ENCODE data around the gene TGFBR3.

The TGFBR3 gene

DNA sequence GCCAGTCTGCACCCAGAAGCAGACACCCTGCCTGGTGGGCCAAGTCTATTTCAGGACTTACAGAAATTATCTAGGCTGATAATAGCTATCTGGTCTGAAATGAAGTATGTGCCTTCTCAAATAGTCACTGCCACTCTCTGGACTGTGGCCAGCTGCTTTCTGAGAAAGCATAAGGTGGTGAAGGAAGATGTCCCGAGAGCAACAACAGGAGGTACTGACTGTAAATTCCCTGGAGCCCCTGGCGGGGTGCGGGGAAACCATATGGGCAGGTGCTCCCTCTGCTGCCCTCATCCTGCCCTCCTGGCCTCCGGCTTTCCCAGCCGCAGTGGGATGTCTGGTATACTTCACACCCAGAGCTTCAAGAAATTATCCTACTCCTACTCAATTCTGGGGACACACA, 86.8 kb downstream of the TGFBR3 start:
- DNase-seq (ENCODE audit: low spot score) = no peak

DNA sequence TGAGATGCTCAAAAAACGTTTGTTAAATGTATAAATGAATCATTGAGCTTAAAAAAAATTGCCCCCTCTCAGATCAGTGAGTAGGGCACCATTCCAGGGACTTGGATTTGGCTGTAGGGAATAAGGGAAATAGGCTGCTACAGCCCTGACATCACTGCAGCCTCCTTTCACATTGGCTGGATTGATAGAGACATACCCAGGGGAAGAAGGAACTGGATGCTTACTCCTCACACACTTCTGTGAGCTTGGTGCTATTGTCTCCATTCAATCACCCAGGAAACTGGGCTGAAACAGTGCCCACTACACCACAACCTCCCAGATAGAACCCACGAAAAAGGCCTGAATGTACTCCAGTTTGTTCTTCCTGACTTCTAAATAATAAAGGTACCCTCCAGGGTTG, 87.2 kb downstream of the TGFBR3 start:
- no peak for DNase-seq (ENCODE audit: low spot score)

DNA sequence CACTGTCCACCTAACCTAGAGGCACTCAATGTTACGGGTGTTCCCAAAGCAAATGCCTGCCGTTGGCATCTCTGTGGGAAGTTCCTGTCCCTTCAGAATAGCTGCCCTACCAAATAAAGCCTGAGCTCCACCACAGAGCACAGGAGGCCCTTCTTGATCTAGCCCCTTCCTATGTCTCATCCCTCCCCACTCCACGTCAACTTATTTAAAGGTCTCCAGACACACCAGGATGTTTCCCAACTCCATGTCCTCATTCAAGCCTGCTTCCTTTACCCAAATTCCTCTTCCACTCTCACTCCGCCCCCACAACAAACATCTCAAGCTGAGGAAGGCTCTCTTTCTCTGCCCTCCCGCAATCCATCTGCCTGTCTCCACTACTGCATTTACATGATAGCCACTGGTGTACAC, 87.7 kb downstream of the TGFBR3 start:
- no peak for DNase-seq (ENCODE audit: low spot score)

DNA sequence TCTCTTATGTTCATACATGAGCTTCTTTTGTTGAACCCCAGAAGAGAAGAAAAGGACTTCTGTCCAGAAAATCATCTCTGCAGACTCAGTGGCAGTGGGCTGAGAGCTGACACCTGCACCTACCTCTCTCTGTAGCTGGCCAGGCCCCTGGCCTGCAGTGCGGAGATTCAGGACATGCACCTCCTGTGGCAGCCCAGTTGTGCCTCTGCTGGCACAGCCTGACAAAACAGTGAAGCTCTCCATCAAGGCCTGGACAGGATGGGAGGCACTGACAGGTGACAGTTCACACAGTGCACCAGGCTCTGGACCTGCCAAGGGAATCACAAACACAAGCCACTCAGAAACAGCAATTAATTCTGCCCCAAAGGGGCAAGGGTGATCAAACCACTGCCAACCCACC, 88.8 kb downstream of the TGFBR3 start:
- no peak for DNase-seq (ENCODE audit: low spot score)

DNA sequence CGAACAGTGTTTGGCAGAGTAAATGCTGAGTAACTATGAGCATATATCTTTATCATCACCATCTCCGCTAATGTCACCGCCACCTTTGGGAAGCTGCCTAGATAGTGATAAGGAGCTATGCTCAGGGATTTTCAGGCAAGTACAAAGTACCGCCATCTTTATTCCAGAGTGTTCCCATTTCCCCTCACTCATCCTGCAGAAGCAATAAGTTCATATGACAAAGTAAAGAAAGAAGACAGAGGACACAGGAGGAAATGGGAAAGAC, 89.6 kb downstream of the TGFBR3 start:
- no peak for DNase-seq (ENCODE audit: low spot score)

DNA sequence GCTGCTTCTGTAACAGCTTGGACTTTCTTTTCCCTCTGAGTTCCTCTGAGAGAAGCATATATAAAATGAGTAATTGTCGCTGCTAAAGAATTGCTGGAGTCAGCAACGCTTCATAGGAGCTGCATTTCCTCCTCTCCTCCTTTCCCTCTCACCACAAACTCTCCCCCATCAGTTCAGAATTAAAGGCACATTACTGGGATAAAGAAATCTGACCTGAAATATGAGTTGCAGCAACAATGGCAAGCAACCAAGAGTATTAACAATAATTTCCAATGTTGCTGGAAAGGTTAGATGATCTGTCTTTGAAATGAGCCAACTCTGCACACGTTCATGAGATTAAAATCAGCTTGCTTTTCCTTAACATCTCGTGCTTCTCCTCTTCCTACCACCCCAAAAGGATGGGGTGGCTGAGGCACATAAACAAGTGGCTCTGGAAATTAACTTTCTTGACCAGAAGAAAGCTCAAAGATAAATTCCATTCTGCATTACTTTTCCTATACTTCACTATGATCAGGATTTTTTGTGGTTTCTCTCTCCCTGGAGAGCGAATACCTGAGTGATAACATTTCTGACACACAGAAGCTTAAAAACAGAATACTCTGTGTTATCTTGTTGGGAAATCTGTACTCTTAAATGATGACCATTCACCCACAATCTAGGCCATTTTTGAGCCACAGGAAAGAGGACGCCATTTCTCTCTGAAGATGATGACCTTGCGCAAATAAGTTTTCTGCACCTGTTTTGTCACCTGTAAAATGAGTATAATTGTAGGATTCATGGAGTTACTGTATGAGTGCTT, 90.2 kb downstream of the TGFBR3 start:
- no peak for DNase-seq (ENCODE audit: low spot score)

DNA sequence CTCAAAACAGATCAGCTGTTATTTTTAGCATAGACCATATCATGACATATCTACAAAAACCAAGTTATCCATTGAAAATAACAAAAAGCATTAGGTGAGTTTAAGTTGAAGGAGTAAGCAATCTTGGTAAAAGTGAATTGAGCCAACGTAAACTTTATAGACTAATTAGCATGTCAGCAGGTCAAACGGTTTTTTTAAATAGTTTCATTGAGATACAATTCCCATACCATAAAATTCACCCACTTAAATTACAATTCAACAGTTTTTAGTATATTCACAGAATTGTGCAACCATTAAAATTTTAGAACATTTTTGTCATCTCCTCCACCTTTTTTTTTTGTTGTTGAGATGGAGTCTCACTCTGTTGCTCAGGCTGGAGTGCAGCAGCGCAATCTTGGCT, 92.1 kb downstream of the TGFBR3 start:
- DNase-seq (ENCODE audit: low spot score) = no peak

DNA sequence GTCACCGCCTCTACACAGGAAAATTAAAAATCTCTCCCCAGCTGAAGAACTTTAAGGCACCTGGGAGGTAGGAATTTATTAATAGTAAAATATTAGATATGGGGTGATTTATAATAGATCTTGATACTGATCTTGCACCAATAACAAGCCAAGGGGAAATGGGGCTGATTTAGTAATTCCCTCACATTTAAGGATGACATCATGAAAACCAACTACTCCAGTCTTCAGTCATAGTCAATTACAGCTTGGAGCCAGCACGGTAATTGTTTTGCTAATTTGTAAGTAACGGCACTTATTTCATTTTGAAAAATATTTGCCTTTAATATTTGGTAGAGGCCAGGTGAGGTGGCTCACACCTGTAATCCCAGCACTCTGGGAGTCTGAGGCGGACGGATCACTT, 92.8 kb downstream of the TGFBR3 start:
- DNase-seq (ENCODE audit: low spot score) = no peak

DNA sequence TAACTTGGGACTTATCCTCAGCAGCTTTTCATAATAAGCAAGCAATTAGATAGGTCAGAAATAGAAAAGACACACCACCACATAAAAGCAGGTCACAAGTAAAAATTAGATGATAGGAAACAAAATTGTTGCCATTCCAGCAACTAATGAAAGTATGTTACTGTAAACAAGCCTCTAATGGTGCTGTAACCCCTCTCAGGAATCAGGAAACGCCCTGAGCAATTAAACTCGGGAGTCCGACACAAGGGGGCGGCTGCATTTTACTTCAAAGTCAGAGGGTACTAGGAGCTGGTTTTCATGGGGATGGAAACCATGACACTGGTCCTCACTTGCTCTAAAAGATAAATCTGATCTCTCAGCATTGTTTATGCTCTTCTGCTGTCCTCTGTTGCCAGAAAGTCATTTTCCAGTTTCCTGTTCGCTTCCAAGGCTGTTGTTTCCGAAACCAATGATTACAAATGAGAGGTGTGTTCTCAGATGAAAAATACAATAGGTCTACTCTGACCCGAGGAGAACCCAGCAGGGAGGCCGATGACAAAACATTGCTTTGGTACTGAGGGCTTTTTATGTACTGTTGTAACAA, 93.4 kb downstream of the TGFBR3 start:
- DNase-seq (ENCODE audit: low spot score) = no peak

DNA sequence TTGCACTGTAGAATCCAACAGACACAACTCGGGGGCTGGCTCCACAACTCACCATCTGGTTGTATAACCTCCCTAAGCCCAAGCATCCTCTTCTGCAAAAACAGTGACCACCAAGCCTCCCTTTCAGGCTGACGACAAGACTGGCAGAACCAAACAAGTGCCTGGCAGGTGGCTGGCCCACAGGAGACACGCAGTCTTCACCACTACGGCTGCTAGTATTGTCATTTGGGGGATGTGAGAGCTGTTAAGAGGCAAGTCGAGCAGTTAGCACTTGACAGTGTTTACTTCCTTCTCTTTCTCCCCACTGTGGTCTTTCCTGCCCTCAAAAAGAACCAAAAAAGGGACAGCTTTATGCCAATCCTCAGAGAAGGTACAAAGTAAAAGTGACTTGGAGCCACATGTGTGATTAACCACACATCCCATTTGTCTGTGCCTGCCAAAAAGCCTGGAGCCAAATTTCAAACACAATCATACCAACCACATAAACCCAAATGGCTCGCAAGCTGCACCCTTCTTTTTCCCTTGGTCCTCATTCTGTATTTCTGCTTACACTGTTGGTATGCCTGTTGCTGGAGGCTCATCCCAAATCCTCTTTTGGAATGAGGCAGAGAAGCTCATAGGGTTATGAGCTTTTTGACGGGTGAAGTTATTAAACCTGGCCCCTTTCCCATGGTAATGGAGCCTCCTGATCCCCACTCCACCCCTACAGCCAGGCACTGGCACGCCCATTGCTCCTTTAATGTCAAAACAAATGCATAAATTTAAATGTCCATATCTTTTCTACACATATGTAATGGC, 94.1 kb downstream of the TGFBR3 start:
- no peak for DNase-seq (ENCODE audit: low spot score)

DNA sequence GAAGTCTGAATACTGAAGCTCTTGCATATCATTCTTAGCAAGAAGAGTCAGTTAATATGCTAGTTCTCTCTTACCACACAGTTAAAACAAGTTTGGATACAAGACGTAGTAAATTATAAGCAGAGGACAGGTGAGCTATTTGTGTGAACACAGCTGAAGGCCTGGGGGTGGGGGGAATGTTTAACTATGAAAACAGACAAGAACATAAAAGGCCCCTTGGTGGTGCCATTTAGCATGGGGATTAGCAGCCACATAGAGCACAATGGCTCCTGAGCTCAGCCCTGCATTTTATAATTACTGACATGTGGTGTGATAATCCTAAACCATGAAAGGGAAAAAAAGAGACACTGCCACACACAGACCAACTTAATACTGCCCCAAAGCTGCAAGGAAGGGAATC, 94.8 kb downstream of the TGFBR3 start:
- DNase-seq (ENCODE audit: low spot score) = no peak

DNA sequence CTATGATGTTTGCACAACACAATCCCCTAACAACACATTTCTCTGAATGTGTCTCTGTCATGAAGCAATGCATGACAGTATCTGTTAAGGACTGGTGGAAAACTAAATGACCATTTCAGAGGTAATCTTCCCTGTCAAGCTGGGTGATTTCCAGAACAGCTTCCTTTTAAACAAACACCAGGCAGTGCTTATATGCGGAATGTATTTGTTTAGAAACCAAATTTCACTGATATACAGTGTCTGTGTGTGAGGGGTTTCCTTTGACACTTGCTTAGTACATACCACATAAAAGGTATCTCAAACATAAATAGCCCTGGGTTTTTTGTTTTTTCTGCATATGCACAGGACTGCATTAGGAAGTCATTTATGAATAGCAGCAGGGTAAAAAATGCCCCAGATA, 95.6 kb downstream of the TGFBR3 start:
- DNase-seq (ENCODE audit: low spot score) = no peak

DNA sequence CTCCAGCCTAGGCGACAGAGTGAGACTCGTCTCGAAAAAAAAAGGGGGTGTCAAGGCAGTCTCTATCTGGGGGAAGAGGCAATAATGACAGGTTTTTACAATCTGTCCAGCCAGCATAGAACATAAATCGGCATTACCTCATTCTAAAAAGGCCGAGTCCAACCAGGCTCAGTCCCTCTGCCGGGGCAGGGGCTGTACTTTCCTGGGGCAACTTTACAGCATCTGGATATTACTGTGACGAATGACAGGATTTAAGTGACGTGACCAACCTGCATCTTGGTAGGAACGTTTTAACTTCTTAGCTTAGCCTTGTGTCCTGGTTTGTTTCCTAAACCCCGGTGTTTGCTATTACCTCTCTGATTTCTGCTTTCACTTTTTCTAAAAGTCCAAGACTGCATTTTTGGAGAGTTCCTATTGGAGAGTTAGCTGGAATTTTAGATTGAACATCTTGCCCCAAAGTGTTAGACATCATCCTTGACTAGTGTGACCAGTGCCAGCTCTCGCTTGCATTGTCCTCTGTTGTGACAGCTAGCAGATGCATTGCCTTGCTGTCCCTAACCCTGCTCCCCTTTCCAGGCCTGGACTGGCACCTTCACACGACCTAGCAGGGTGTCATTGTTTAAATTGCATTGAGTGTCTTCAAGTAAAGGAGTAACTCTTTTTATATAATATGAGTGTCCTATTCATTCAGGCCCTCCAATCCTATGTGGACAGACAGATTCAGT, 96.5 kb downstream of the TGFBR3 start:
- DNase-seq (ENCODE audit: low spot score) = no peak

DNA sequence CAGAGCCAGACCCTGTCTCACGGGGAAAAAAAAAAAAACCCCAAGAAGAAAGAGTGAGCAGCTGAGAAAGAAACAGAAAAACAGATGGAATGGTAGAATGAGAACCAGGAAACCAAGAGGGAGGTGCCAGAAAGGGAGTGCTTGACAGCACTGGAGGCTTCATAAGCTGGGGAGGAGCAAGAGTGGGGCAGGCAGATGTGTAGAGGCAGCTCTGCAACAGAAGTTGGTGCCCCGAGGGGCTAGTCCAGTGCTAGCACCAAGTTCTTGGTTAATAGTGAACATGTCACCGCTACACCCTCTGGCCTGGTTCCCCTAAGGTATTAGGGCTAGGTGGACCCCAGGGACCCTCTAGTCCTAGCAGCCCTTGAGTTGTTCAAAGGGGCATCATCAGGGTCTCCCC, 98.0 kb downstream of the TGFBR3 start:
- DNase-seq (ENCODE audit: low spot score) = no peak

DNA sequence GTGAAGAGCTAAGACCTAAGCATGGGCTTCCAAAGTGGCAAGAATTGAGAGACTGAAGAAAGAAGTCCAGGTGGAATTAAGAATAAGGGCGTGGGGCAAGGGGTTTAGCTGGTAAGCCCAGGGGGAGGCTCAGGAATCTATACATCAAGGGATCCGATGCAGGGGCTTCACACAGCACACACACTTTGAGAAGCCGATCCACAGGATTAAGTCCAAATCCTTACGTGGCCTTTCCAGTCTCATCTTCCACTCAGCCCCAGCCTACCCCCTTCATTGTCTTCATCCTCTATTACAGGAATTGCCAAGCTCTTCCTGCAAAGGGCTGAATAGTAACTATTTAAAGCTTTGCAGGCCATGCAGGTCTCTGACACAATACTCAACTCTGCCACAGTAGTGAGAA, 101.3 kb downstream of the TGFBR3 start:
- DNase-seq (ENCODE audit: low spot score) = no peak

DNA sequence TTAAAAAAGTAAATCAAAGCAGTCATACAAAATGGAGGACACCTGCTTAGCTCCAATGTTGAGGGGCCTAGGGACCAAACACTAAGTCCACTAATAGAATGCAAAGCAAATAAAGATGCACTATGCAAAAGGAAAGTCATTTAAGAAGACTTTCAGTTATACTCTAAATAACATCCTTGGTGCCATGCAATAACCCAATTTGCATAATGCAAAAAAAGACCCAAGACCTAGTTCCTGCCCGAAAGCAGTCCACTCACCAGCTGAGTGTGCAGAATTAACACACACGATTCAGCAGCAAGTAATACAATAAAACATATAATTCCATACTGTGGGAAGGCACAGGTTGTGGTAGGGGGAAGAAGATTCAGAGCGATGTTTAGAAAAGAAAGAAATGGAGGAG, 101.8 kb downstream of the TGFBR3 start:
- DNase-seq (ENCODE audit: low spot score) = no peak

DNA sequence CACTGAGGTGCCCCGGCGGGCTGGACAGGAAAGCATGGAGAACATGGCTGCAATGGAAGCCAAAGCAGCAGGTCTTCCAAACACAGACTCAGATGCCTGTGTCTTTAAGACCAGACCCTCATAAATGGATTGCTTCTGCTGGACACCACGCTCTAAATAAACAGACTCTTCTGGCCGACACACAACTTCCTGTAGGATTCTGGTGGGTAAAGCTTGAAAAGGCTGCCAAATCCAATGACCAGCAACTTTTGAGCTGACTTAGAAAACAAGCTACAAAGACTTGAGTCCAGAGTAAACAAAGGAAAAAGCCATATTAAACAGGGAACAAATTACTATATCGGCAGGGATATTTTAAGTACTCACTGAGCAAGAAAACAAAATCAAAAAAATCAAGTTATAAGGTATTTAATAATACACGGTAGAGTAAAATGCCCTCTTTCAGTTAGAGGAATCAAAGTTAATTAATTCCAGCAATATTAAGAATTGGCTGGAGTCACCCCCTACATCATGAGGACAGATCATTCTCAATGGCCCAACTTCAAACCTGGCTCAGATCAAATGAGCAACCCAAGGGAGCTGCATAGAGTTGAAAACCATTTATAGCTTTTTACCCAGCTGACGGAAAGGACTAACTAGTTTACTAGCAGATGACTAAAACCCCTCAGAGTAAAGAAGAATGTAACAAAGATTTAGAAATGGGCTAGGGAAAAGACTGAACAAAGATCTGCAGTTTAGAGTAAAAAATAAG, 102.4 kb downstream of the TGFBR3 start:
- no peak for DNase-seq (ENCODE audit: low spot score)

DNA sequence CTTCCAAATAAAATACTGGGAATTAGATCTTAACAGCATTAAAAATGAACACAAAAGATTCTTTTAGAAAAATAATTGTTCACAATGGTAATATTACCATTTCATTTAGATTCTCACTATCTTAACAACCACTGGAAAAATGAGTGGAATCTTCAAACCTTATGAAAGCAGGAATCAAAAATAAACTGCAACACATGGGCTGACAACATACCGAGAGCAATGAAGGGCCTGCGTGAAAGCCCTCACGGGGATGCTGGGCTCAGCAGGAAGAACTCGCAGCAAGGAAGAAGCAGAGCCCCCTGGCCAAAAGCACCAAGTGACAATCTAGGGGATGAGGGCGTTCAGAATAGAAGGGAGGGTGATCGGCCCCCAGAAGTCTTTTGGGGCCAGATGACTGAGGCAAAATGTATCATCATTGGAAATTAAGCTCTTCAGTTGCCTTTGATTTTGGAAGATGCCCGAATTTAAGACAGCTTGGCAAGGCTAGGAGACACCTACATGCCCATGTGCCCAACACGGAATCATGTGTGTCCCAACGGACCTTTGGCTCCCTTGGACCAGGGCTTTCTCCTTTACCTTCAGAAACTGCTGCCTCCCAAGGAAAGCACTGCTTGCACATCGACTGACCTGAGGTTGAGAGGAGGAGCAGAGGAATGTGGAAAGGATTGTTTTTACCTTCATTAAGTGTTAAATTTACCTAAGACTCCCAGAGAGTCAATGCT, 103.9 kb downstream of the TGFBR3 start:
- no peak for DNase-seq (ENCODE audit: low spot score)

DNA sequence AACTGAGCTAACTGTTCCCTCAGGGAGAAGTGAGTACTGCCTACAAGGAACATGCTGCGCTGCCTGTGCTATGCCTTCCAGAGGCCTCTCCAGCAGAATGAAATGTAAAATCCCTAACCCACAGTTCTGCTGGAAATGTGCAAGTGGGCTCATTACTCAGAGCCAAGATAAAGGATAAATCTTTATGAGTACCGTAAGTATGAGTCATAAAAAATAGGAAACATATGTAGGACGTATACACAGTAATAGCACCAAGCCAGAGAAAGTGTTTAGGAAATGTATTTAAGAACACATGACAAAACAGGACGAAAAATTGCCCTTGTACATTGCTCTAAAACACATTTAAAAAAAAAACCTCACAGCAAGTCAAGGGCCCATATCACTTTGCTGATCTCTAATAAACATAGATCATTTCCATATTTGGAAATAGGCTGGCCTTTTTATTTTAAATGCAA, 104.6 kb downstream of the TGFBR3 start:
- DNase-seq (ENCODE audit: low spot score) = no peak

DNA sequence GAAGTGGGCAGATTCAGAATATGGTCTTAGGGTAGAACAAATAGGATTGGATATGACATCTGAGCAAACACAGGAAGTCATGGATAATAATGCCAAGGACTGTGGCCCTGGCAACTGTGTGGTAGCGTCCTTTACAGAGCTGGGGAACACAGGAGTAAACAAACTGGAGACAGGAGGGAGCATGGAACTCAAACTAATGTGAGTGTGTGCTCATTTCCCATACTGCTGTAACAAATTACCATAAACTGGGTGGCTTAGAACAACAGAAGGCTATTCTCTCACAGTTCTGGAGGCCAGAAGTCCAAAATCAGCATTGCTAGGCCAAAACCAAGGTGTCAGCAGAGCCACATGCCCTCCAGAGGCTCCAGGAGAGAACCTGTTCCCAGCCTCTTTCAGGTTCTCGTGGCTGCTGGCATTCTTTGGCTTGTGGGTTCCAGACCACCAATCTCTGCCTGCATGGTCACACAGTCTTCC, 106.4 kb downstream of the TGFBR3 start:
- no peak for DNase-seq (ENCODE audit: low spot score)

DNA sequence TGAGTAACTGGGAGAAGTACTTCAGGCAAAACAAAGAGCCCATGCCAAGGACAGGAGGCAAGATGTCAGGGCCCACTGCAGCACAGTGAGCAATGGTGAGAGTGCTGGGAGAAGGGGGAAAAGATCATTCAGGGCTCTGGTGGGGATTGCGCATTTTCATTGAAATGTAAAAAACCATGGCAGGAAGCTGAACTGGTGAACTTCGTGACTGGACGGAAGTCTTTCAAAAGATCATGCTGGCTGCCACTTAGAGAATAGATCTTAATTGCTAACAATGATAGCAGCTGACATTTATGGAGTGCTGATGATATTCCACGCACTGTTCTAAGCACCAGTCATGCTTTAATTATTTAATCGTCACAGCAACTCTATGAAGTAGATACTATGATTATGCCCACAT, 107.0 kb downstream of the TGFBR3 start:
- no peak for DNase-seq (ENCODE audit: low spot score)
